ENCODE data around the gene DNMBP.
"Not testable (repeated sequence)": the region's sequence is repeated elsewhere in the genome, so short reads cannot be mapped to it uniquely, and the experiment has no call there.

DNMBP gene

GRCh38 chr10:99946051-99946450 lies 63.7 kb downstream of the DNMBP start:
- not testable (repeated sequence) for DNase-seq (ENCODE audit: low read depth in 2 of 2)

- no peak for DNase-seq (ENCODE audit: low read depth in 2 of 2)
Measured at GRCh38 chr10:99945263-99945662, 64.5 kb downstream of the DNMBP start.

- DNase-seq (ENCODE audit: low read depth in 2 of 2) = no peak
Measured at GRCh38 chr10:99944860-99945259, 64.9 kb downstream of the DNMBP start.

DNA sequence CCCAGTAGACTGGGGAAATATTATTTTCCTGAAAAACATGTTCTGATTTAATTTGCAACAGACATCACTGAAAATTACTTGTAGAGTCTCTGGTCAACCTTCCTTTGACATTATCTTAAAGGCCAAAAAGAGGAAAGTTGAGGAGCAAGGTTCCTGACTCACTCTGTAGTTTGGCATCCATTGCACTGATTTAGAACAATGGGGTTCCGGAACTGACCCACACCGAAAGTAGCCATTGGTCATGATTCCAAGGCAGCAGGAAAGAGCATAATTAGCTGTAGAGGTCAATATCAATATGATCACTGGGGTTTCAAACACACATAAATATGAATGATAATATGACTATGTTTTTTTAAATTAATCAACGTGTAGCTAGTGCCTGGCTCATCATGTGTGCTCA lies 65.8 kb downstream of the DNMBP start:
- DNase-seq (ENCODE audit: low read depth in 2 of 2) = no peak

DNA sequence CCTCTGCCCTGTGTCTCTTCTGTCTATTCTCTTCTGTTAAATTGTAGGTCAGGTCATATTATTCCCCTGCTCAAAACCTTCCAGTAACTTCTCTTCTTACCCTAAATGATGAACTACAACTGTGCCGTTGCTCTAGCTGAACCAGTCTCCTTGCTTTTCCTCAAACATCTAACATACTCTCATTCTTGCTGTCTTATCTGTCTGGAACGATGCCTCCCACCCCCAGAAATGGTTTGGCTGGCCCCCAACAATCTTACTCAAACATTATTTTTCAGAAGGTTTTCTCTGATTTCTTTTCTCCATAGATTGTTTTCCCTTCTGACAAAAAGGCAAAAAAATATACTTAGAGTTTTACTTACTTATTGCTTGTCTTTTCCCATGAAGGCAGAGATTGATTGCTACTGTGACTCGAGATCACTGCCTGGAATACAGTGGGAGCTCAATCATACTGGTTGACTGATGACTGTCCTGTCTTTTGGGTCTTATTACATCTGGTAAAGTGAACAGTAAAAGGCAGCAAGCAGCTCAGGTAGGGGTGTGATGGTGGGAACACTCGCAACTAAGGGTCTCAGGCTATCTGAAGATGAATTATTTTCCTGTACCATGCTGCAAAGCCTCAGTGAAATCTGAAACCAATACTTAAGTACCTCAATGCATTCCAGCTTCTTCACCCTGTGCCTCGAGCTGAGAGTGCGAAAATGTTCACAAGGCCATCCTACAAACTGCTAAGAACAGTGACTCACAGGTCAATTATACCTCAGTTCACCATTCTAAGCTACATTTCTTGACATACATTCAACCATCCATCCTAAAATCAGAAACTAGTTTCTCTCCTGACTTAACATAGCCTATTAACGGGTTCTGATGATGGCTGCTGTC lies 67.6 kb downstream of the DNMBP start:
- no peak for DNase-seq (ENCODE audit: low read depth in 2 of 2)

GRCh38 chr10:99938563-99938962 lies 71.2 kb downstream of the DNMBP start:
- DNase-seq (ENCODE audit: low read depth in 2 of 2) = no peak

DNA sequence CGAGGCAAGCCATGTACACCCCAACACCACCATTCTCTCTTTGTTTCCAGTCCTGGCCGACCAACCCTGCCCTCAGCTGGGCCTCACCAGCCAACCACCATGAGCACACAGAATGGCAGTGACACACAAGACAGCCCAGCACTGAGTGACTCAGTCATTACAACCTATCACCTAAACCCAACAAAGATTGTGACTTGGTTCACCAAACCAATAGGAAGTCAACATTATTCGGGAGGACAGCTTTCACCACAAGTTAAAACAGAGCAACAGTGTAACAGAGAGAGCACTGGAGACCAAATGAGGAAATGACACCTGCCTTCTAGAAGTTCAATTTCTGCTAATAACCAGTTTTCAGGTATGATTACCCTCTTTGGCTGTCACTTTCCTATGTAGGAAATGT lies 72.1 kb downstream of the DNMBP start:
- no peak for DNase-seq (ENCODE audit: low read depth in 2 of 2)

GRCh38 chr10:99932203-99932957 lies 77.4 kb downstream of the DNMBP start:
- not testable (repeated sequence) for DNase-seq (ENCODE audit: low read depth in 2 of 2)

- DNase-seq (ENCODE audit: low read depth in 2 of 2) = no peak
Measured at GRCh38 chr10:99930731-99931550, 78.8 kb downstream of the DNMBP start.

GRCh38 chr10:99929360-99929759 lies 80.4 kb downstream of the DNMBP start:
- no peak for DNase-seq (ENCODE audit: low read depth in 2 of 2)

GRCh38 chr10:99927721-99928280 lies 81.9 kb downstream of the DNMBP start:
- no peak for DNase-seq (ENCODE audit: low read depth in 2 of 2)

GRCh38 chr10:99926925-99927720 lies 82.6 kb downstream of the DNMBP start:
- DNase-seq (ENCODE audit: low read depth in 2 of 2) = no peak

DNA sequence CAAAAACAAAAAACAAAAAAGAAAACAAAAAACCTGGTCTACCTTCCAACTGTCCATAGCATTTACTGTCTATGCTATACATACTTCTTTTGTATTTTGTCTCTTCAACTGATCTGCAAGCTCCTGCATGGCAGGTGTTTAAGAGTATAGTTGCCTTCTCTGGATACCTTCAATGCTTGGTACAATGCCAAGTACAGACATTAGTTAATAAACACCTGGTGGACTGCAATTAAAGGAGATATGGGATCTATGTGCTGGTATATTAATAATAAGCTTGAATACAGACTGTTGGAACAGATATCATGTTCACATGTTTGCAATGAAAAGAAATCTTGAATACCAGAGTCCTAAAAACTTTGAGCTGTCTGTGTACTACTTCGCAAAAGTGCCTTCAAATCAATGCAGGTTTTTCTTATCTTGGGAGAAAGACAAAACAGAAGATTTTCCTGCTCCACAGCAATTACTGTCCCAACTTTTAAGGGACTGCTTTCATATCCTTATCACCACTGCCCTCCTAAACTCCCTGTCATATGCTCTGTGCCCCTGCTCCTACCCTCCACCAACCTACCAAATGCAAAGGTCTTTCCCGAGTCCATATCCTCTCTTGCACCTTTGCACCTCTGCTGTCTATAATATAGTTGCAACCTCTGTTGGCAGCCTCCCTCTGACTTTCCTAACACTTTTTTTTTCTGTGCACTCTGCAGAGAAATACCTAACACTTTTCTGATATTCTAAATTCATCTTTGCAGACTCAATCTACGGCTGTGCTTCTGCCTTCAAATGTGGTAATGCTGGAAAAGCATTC lies 85.1 kb downstream of the DNMBP start:
- no peak for DNase-seq (ENCODE audit: low read depth in 2 of 2)

- DNase-seq (ENCODE audit: low read depth in 2 of 2) = no peak
Measured at GRCh38 chr10:99921948-99922347, 87.8 kb downstream of the DNMBP start.

DNA sequence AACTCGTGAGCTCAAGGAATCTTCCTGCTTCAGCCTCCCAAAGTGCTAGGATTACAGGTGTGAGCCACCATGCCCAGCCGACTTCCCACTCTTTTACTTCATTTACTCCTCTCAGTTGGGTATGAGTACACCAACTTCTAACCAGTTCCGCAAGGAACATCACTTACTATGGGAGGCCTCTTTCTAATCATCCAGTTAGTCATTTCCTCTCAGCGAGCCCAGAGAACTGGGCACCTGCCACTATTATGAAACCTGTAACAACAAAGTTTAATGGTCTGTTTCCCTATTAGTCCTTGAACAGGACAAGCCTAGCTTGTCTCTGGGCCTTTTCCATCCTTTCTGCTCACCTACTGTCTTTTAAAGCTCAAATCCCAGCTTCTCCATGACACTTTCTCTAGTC lies 88.8 kb downstream of the DNMBP start:
- DNase-seq (ENCODE audit: low read depth in 2 of 2) = no peak

- DNase-seq (ENCODE audit: low read depth in 2 of 2) = no peak
Measured at GRCh38 chr10:99920486-99920885, 89.3 kb downstream of the DNMBP start.

DNA sequence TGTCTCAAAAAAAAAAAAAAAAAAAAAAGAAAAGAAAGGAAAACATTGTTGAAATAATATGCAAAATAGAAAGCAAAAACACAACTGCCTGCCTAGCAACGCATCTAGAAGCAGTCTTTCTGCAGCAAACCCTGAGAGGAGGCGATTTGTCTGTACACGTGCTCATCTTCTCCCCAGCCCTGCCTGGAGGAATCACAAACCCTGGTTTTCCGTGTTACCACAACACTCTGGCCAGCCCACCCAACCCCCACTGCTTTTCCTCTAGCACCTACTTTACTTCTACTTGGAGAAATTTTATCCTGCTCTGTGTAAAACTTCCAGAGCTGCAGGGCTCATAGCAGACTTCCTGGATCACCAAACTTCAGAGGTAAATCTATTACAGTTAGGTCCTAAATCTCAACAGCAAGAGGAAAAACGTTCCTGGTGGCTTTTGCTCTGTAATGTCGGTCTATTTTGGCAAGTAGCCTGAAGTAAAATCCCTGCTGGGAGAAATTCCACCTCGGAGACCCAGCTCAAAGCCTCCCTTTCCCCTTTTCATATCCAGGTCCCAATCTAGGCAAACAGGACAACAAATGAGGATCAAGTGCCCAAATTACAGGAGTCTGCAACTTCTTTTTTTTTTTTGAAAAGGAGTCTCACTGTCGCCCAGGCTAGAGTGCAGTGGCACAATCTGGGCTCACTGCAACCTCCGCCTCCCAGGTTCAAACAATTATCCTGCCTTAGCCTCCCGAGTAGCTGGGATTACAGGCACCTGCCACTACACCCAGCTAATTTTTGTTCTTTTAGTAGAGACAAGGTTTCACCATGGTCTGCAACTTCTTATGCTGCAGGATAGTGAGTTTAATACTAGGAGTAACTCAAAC lies 91.6 kb downstream of the DNMBP start:
- no peak for DNase-seq (ENCODE audit: low read depth in 2 of 2)

GRCh38 chr10:99916776-99917175 lies 93.0 kb downstream of the DNMBP start:
- DNase-seq (ENCODE audit: low read depth in 2 of 2) = no peak

GRCh38 chr10:99915414-99915813 lies 94.3 kb downstream of the DNMBP start:
- no peak for DNase-seq (ENCODE audit: low read depth in 2 of 2)
